NB4 (cell line): ENCODE results near the gene OSBPL9.

Experiments
- CTCF ChIP-seq: IDR thresholded peaks from one replicate; pipeline ENCODE4 v1.5.1; 2012; ENCODE audit warnings: low read depth, low read length
- MAX ChIP-seq: IDR thresholded peaks from 2 replicates; pipeline ENCODE4 v1.6.1; 2011; ENCODE audit warnings: low read depth, low read length
- MYC ChIP-seq: IDR thresholded peaks from 2 replicates; pipeline ENCODE4 v1.6.1; 2011; ENCODE audit warnings: low read depth, low read length
- POLR2A ChIP-seq: IDR thresholded peaks from 2 replicates; pipeline ENCODE4 v1.6.1; 2011; ENCODE audit warnings: mild to moderate bottlenecking; ENCODE audit not compliant: insufficient read length; ENCODE audit errors: extremely low read depth

GRCh38 chr1:51719146-51719545, 102.3 kb downstream of the OSBPL9 start:
- TF ChIP-seq CTCF (no peak), POLR2A (no peak), MAX (no peak), MYC (no peak)
